H9 (cell line): ENCODE data around the gene PRKAG3. TPM values are rescaled to one million over a fixed set of nuclear protein-coding genes. Genes with fewer than 3 reads are reported as not detected.
"Not testable (repeated sequence)": the region's sequence is repeated elsewhere in the genome, so short reads cannot be mapped to it uniquely, and the experiment has no call there.

ENCODE experiments used
- DNase-seq: peaks from one replicate; pipeline ENCODE4 v3.0.0-alpha.2; 2017
- H2AFZ ChIP-seq: one replicate; pipeline ENCODE4 v1.6.1; 2013; ENCODE audit warnings: mild to moderate bottlenecking, low read length, control low read depth, moderate library complexity
- H2AK5ac ChIP-seq: 2 replicates; pipeline ENCODE4 v1.6.1; 2013; ENCODE audit warnings: low read length, control low read depth, mixed read lengths; ENCODE audit not compliant: insufficient read length
- H2BK120ac ChIP-seq: one replicate; pipeline ENCODE4 v1.6.1; 2013; ENCODE audit warnings: low read depth, mild to moderate bottlenecking, low read length, control low read depth, inconsistent platforms; ENCODE audit not compliant: poor library complexity, severe bottlenecking
- H2BK12ac ChIP-seq: 2 replicates; pipeline ENCODE4 v1.6.1; 2013; ENCODE audit warnings: low read length, control low read depth, mixed read lengths, low read depth; ENCODE audit not compliant: insufficient read length
- H2BK15ac ChIP-seq: 2 replicates; pipeline ENCODE4 v1.6.1; 2013; ENCODE audit warnings: low read depth, low read length, control low read depth
- H2BK20ac ChIP-seq: one replicate; pipeline ENCODE4 v1.6.1; 2013; ENCODE audit warnings: low read depth, mild to moderate bottlenecking, low read length, control low read depth, inconsistent platforms; ENCODE audit not compliant: poor library complexity, severe bottlenecking
- H2BK5ac ChIP-seq: 2 replicates; pipeline ENCODE4 v1.6.1; 2013; ENCODE audit warnings: low read length, control low read depth, mixed read lengths; ENCODE audit not compliant: insufficient read length
- H3K14ac ChIP-seq: 2 replicates; pipeline ENCODE4 v1.6.1; 2013; ENCODE audit warnings: low read length, control low read depth; ENCODE audit not compliant: insufficient read depth
- H3K18ac ChIP-seq: 2 replicates; pipeline ENCODE4 v1.6.1; 2013; ENCODE audit warnings: low read depth, mild to moderate bottlenecking, mixed read lengths, low read length, control low read depth; ENCODE audit not compliant: insufficient read length
- H3K23ac ChIP-seq: 2 replicates; pipeline ENCODE4 v1.6.1; 2013; ENCODE audit warnings: low read length, control low read depth, mixed read lengths, low read depth; ENCODE audit not compliant: insufficient read length
- H3K23me2 ChIP-seq: 2 replicates; pipeline ENCODE4 v1.6.1; 2013; ENCODE audit warnings: low read depth, mild to moderate bottlenecking, mixed read lengths, low read length, control low read depth; ENCODE audit not compliant: insufficient read length, poor library complexity, severe bottlenecking
- H3K27ac ChIP-seq: 2 replicates; pipeline ENCODE4 v1.5.1; 2013; ENCODE audit warnings: low read length, control low read depth, mixed read lengths, low read depth; ENCODE audit not compliant: insufficient read length
- H3K27me3 ChIP-seq: 2 replicates; pipeline ENCODE4 v1.6.1; 2013; ENCODE audit warnings: low read length, control low read depth, inconsistent platforms; ENCODE audit not compliant: insufficient read depth
- H3K4ac ChIP-seq: 2 replicates; pipeline ENCODE4 v1.6.1; 2013; ENCODE audit warnings: low read depth, mild to moderate bottlenecking, control low read depth, inconsistent platforms, low read length, moderate library complexity
- H3K4me1 ChIP-seq: 2 replicates; pipeline ENCODE4 v1.6.1; 2013; ENCODE audit warnings: low read length, control low read depth, inconsistent platforms; ENCODE audit not compliant: insufficient read depth
- H3K4me2 ChIP-seq: 2 replicates; pipeline ENCODE4 v1.6.1; 2013; ENCODE audit warnings: low read length, control low read depth, mixed read lengths; ENCODE audit not compliant: insufficient read length, insufficient read depth
- H3K56ac ChIP-seq: 2 replicates; pipeline ENCODE4 v1.6.1; 2013; ENCODE audit warnings: low read depth, mild to moderate bottlenecking, mixed read lengths, low read length, control low read depth; ENCODE audit not compliant: insufficient read length
- H3K79me1 ChIP-seq: 2 replicates; pipeline ENCODE4 v1.6.1; 2013; ENCODE audit warnings: low read depth, mild to moderate bottlenecking, moderate library complexity, low read length, control low read depth, inconsistent platforms; ENCODE audit not compliant: insufficient read depth, poor library complexity, severe bottlenecking
- H3K79me2 ChIP-seq: 2 replicates; pipeline ENCODE4 v1.6.1; 2013; ENCODE audit warnings: low read length, control low read depth, inconsistent platforms; ENCODE audit not compliant: insufficient read depth
- H3K9ac ChIP-seq: 2 replicates; pipeline ENCODE4 v1.6.1; 2013; ENCODE audit warnings: low read length, control low read depth, mixed read lengths; ENCODE audit not compliant: insufficient read length; ENCODE audit errors: extremely low read depth
- H3K9me3 ChIP-seq: one replicate; pipeline ENCODE4 v1.6.1; 2013; ENCODE audit warnings: low read depth, low read length, inconsistent platforms; ENCODE audit not compliant: control insufficient read depth
- H3T11ph ChIP-seq: one replicate; pipeline ENCODE4 v1.6.1; 2013; ENCODE audit warnings: mild to moderate bottlenecking, low read length, control low read depth, inconsistent platforms
- H4K20me1 ChIP-seq: one replicate; pipeline ENCODE4 v1.6.1; 2013; ENCODE audit not compliant: control insufficient read depth, insufficient read length, insufficient read depth
- H4K5ac ChIP-seq: 2 replicates; pipeline ENCODE4 v1.6.1; 2013; ENCODE audit warnings: low read depth, mild to moderate bottlenecking, mixed read lengths, low read length, control low read depth; ENCODE audit not compliant: insufficient read length
- H4K8ac ChIP-seq: replicated peaks from 2 replicates; pipeline ENCODE4 v1.6.1; 2013; ENCODE audit warnings: low read length, control low read depth, mixed read lengths, low read depth; ENCODE audit not compliant: insufficient read length
- H4K91ac ChIP-seq: 2 replicates; pipeline ENCODE4 v1.6.1; 2013; ENCODE audit warnings: low read depth, mild to moderate bottlenecking, moderate library complexity, mixed read lengths, low read length, control low read depth; ENCODE audit not compliant: insufficient read length
- H3K27ac Mint-ChIP-seq, 3 experiments: 2 replicates in 2 of 3; 3 replicates in 1 of 3; pipeline ENCODE4 v1.8.0; 2020 to 2021; ENCODE audit warnings: mixed read lengths in 3 of 3, mild to moderate bottlenecking in 1 of 3, moderate library complexity in 1 of 3
- H3K27me3 Mint-ChIP-seq: 2 replicates; pipeline ENCODE4 v1.8.0; 2021; ENCODE audit warnings: low read depth, mild to moderate bottlenecking, moderate library complexity, mixed read lengths
- H3K36me3 Mint-ChIP-seq, 3 experiments: 2 replicates in 2 of 3; 3 replicates in 1 of 3; pipeline ENCODE4 v1.8.0; 2020 to 2021; ENCODE audit warnings: low read depth in 3 of 3, mixed read lengths in 3 of 3; ENCODE audit not compliant: insufficient read depth in 1 of 3
- H3K4me1 Mint-ChIP-seq, 2 experiments: 2 replicates each; pipeline ENCODE4 v1.8.0; 2020; ENCODE audit warnings: mixed read lengths in 2 of 2
- H3K4me3 Mint-ChIP-seq, 2 experiments: 2 replicates in 1 of 2; 3 replicates in 1 of 2; pipeline ENCODE4 v1.8.0; 2020 to 2021; ENCODE audit warnings: mild to moderate bottlenecking in 2 of 2, mixed read lengths in 2 of 2, moderate library complexity in 1 of 2
- H3K9me3 Mint-ChIP-seq, 2 experiments: 2 replicates in 1 of 2; 3 replicates in 1 of 2; pipeline ENCODE4 v1.8.0; 2020; ENCODE audit warnings: mild to moderate bottlenecking in 2 of 2, mixed read lengths in 2 of 2, moderate library complexity in 1 of 2
- WGBS: extraction: QIAGEN DNeasy Blood & Tissue Kit; methylation state at CpG from one replicate; pipeline ENCODE4 v1.1.7; 2013; ENCODE audit warnings: missing lambda C conversion rate, low lambda C conversion rate, mixed read lengths; ENCODE audit not compliant: insufficient read length; ENCODE audit errors: extremely low coverage; 5-methylcytosine and 5-hydroxymethylcytosine counted together
- total RNA-seq: library from RNA; stranded (reverse); gene quantifications from 2 replicates; pipeline ENCODE4 v1.2.1, GENCODE V29; 2021
- TF ChIP-seq, protein P1 (sequence below): fragments of 200-600 bp; sonication (generic); conservative IDR thresholded peaks from 3 replicates; pipeline ENCODE4 v1.8.0; 2021; ENCODE audit warnings: antibody characterized with exemption, mild to moderate bottlenecking

PRKAG3 gene
- total RNA-seq, 1 experiment from 2014 or later = not detected

DNA sequence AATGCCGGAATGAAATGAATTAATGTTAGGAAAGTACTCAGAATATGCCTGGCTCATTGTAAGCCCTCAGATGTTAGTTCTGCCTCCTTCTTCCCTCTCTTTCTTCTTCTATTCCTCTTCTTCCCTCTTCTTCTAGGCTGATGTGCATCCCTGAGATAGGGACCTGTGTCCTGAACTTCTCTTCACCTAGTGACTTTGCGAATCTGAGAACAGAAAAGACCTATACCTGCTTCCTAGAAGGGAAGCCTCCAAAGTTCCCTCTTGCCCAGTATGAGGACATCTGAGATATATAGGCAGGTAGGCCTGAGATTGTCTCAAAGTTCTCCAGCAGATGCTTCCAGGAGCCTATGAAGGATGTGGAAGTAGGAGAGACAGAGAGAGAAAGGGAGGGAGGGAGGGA is 57.7 kb downstream of the PRKAG3 start:
- no peak overlapping the region for H2BK15ac ChIP-seq
- Mint-ChIP-seq H3K36me3 (peaks cover 0 to 12% (median 11%) of the 10 kb centered on the region in 3 experiments; a peak in 5 of 7 replicates), H3K4me3 (no peak overlapping the region), H3K9me3 (peaks cover 4 to 14% of the 10 kb centered on the region in 2 experiments; a peak in 4 of 5 replicates), H3K4me1 (no peaks in the 10 kb centered on the region), H3K27ac (no peak overlapping the region), H3K27me3 (peaks cover 9% of the 10 kb centered on the region; the same call in 1 of the 2 replicates)
- H3K18ac ChIP-seq = no peak overlapping the region
- H2AFZ ChIP-seq = no peak overlapping the region
- H2BK12ac ChIP-seq = no peak overlapping the region
- no peaks in the 10 kb centered on the region for H3K79me2 ChIP-seq
- H3K56ac ChIP-seq = no peak overlapping the region
- H3K23me2 ChIP-seq = no peaks in the 10 kb centered on the region
- H4K8ac ChIP-seq = no peak overlapping the region
- H4K91ac ChIP-seq = no peak overlapping the region
- no peak overlapping the region for H4K5ac ChIP-seq
- no CpG with 5 or more reads among the region's 2 CpGs for WGBS
- no peaks in the 10 kb centered on the region for H4K20me1 ChIP-seq
- H3K27ac ChIP-seq = no peak overlapping the region
- no peak overlapping the region for H3K4me2 ChIP-seq
- H3K9ac ChIP-seq = no peak overlapping the region
- no peaks in the 10 kb centered on the region for H3K27me3 ChIP-seq
- H3T11ph ChIP-seq = no peak overlapping the region
- no peak overlapping the region for H2BK20ac ChIP-seq
- no peaks in the 10 kb centered on the region for H3K9me3 ChIP-seq
- TF ChIP-seq, protein P1, sequence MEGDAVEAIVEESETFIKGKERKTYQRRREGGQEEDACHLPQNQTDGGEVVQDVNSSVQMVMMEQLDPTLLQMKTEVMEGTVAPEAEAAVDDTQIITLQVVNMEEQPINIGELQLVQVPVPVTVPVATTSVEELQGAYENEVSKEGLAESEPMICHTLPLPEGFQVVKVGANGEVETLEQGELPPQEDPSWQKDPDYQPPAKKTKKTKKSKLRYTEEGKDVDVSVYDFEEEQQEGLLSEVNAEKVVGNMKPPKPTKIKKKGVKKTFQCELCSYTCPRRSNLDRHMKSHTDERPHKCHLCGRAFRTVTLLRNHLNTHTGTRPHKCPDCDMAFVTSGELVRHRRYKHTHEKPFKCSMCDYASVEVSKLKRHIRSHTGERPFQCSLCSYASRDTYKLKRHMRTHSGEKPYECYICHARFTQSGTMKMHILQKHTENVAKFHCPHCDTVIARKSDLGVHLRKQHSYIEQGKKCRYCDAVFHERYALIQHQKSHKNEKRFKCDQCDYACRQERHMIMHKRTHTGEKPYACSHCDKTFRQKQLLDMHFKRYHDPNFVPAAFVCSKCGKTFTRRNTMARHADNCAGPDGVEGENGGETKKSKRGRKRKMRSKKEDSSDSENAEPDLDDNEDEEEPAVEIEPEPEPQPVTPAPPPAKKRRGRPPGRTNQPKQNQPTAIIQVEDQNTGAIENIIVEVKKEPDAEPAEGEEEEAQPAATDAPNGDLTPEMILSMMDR = no peak
- no peak overlapping the region for H2AK5ac ChIP-seq
- no peak overlapping the region for H2BK120ac ChIP-seq
- H3K14ac ChIP-seq = no peak overlapping the region
- no peak overlapping the region for H2BK5ac ChIP-seq
- no peak overlapping the region for H3K4ac ChIP-seq
- H3K79me1 ChIP-seq = no peaks in the 10 kb centered on the region
- no peak overlapping the region for H3K23ac ChIP-seq
- H3K4me1 ChIP-seq = no peaks in the 10 kb centered on the region
- no peak for DNase-seq

DNA sequence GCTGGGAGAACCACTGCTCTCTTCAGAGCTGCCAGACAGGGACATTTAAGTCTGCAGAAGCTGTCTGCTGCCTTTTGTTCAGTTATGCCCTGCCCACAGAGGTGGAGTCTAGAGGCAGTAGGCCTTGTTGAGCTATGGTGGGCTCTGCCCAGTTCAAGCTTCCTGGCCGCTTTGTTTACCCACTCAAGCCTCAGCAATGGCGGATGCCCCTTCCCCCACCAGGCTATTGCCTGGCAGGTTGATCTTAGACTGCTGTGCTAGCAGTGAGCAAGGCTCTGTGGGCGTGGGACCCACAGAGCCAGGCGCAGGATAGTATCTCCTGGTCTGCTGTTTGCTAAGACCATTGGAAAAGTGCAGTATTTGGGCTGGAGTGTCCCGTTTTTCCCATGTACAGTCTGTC is 58.8 kb downstream of the PRKAG3 start:
- not testable (repeated sequence) for H3K4me1 ChIP-seq, H3K27ac Mint-ChIP-seq, H3K27me3 Mint-ChIP-seq, DNase-seq, H3K23me2 ChIP-seq, H3K4me2 ChIP-seq, H3K9me3 ChIP-seq, H3K4me3 Mint-ChIP-seq, H2BK15ac ChIP-seq, H3K9ac ChIP-seq, H3K23ac ChIP-seq, H2BK12ac ChIP-seq, H3K27me3 ChIP-seq, H3K18ac ChIP-seq, H3K56ac ChIP-seq, H2BK20ac ChIP-seq, H3K79me1 ChIP-seq, H2AK5ac ChIP-seq, H4K91ac ChIP-seq, H3T11ph ChIP-seq, H3K79me2 ChIP-seq, H4K20me1 ChIP-seq, H2BK5ac ChIP-seq, H3K27ac ChIP-seq, H3K4ac ChIP-seq, H4K5ac ChIP-seq, H2AFZ ChIP-seq, H2BK120ac ChIP-seq, H3K4me1 Mint-ChIP-seq, H4K8ac ChIP-seq, H3K14ac ChIP-seq
- peaks cover 4 to 14% of the 10 kb centered on the region in 2 experiments; a peak in 4 of 5 replicates for H3K9me3 Mint-ChIP-seq
- H3K36me3 Mint-ChIP-seq = peaks cover 0 to 12% (median 8%) of the 10 kb centered on the region in 3 experiments; a peak in 5 of 7 replicates
- WGBS = no CpG with 5 or more reads among the region's 5 CpGs
